Gastroesophageal sphincter (tissue), 2 donors: Measurements from ENCODE around the gene TRIO.

Source experiments
- POLR2A ChIP-seq, 2 donors: fragments of 450-650 bp; IDR thresholded peaks; one replicate each; pipeline ENCODE4 v1.6.1; 2017; ENCODE audit warnings: antibody characterized with exemption in 2 of 2, mild to moderate bottlenecking in 2 of 2, moderate library complexity in 1 of 2
- POLR2AphosphoS5 ChIP-seq: sonication (generic); formaldehyde crosslinking; IDR thresholded peaks from one replicate; pipeline ENCODE4 v1.6.1; 2017; ENCODE audit warnings: antibody characterized with exemption

DNA sequence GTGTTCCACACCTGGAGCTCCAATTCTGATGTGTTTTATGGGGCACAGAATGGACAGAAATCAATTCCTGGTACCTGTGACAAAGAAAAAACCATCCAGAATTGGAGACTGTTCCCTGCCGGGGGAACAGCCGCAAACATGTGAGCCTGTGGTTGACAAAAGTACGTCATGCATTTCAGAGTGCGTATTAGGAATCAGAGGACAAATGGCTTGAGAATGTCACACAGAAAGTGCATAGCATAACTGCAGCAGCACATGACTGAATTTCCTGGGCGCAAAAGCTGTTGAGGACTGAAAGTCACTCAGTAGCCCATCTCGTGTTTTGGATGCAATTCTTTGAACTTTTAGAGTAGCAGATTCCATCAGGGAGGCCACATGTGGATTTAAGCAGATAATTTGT lies 85.1 kb downstream of the TRIO start:
- TF ChIP-seq POLR2A (IDR thresholded peaks at IDR 0.05) (no peak), POLR2AphosphoS5 (no peak)
